ENCODE results near the gene ANKRD18A. TPM values are rescaled to one million over a fixed set of nuclear protein-coding genes. Genes with fewer than 3 reads are reported as not detected.

ANKRD18A gene
- total RNA-seq, 1 donor from 2014 or later, result 7.1 TPM

- DNase-seq (ENCODE audit: extremely low spot score, unreplicated experiment), result no peak
- Mint-ChIP-seq H3K27ac (no peak overlapping the region), H3K36me3 (no peaks in the 10 kb centered on the region), H3K9me3 (no peaks in the 10 kb centered on the region), H3K4me3 (no peak overlapping the region), H3K27me3 (peaks cover 13% of the 10 kb centered on the region), H3K4me1 (ENCODE audit: unreplicated experiment) (no peaks in the 10 kb centered on the region)
- no peak for TF ChIP-seq CTCF (conservative IDR thresholded peaks at IDR 0.05)
Observed at GRCh38 chr9:38652486-38652885, 32.1 kb upstream of the ANKRD18A start.

- no peak overlapping the region for H3K27ac Mint-ChIP-seq
- peak; percentile 22 for DNase-seq (ENCODE audit: extremely low spot score, unreplicated experiment)
- TF ChIP-seq CTCF (conservative IDR thresholded peaks at IDR 0.05), result no peak
- H3K36me3 Mint-ChIP-seq, result no peaks in the 10 kb centered on the region
- peaks cover 10% of the 10 kb centered on the region for H3K27me3 Mint-ChIP-seq
- H3K4me3 Mint-ChIP-seq, result no peak overlapping the region
- no peaks in the 10 kb centered on the region for H3K9me3 Mint-ChIP-seq
- no peaks in the 10 kb centered on the region for H3K4me1 Mint-ChIP-seq (ENCODE audit: unreplicated experiment)
Observed at GRCh38 chr9:38652044-38652443, 31.6 kb upstream of the ANKRD18A start.

- TF ChIP-seq CTCF (conservative IDR thresholded peaks at IDR 0.05), result no peak
Observed at GRCh38 chr9:38651400-38652042, 31.1 kb upstream of the ANKRD18A start.

GRCh38 chr9:38650564-38650963 lies 30.2 kb upstream of the ANKRD18A start:
- H3K36me3 Mint-ChIP-seq, result no peaks in the 10 kb centered on the region
- no peaks in the 10 kb centered on the region for H3K4me1 Mint-ChIP-seq (ENCODE audit: unreplicated experiment)
- H3K4me3 Mint-ChIP-seq, result no peak overlapping the region
- no peak overlapping the region for H3K27ac Mint-ChIP-seq
- no peak for TF ChIP-seq CTCF (conservative IDR thresholded peaks at IDR 0.05)
- peak; percentile 10 for DNase-seq (ENCODE audit: extremely low spot score, unreplicated experiment)
- no peaks in the 10 kb centered on the region for H3K9me3 Mint-ChIP-seq
- peaks cover 5% of the 10 kb centered on the region for H3K27me3 Mint-ChIP-seq

More at GRCh38 chr9:38651400-38652042, 31.1 kb upstream of the ANKRD18A start:
- Mint-ChIP-seq H3K36me3 (no peaks in the 10 kb centered on the region), H3K27me3 (peaks cover 10% of the 10 kb centered on the region), H3K4me3 (no peak overlapping the region), H3K4me1 (ENCODE audit: unreplicated experiment) (no peaks in the 10 kb centered on the region), H3K27ac (no peak overlapping the region), H3K9me3 (no peaks in the 10 kb centered on the region)
- DNase-seq (ENCODE audit: extremely low spot score, unreplicated experiment), result peak; percentile 53

- no peak for TF ChIP-seq CTCF (conservative IDR thresholded peaks at IDR 0.05)
- no peak overlapping the region for H3K4me3 Mint-ChIP-seq
- H3K36me3 Mint-ChIP-seq, result no peaks in the 10 kb centered on the region
- DNase-seq (ENCODE audit: extremely low spot score, unreplicated experiment), result no peak
- peaks cover 4% of the 10 kb centered on the region for H3K27me3 Mint-ChIP-seq
- H3K9me3 Mint-ChIP-seq, result no peaks in the 10 kb centered on the region
- H3K27ac Mint-ChIP-seq, result no peak overlapping the region
- H3K4me1 Mint-ChIP-seq (ENCODE audit: unreplicated experiment), result no peaks in the 10 kb centered on the region
Observed at GRCh38 chr9:38649731-38650363, 29.5 kb upstream of the ANKRD18A start.

All from type B pancreatic cell (in vitro differentiated cells).